SH-SY5Y (cell line): ENCODE data around the gene LGALS4.

Experiments used
- GATA2 ChIP-seq: IDR thresholded peaks from 2 replicates; pipeline ENCODE4 v1.6.1; 2011; ENCODE audit warnings: mild to moderate bottlenecking, low read depth, low read length
- GATA3 ChIP-seq: IDR thresholded peaks from 2 replicates; pipeline ENCODE4 v1.6.1; 2011; ENCODE audit warnings: low read depth, mild to moderate bottlenecking, low read length, moderate library complexity

LGALS4 gene

GRCh38 chr19:38812841-38813320, at the start of gene LGALS4:
LGALS4 (minus strand) TSS chr19:38812945; CDS start chr19:38812886, 59 bp downstream.
- no peak for TF ChIP-seq GATA3
- no peak for TF ChIP-seq GATA2

GRCh38 chr19:38861368-38861767, 48.6 kb upstream of the LGALS4 start:
- TF ChIP-seq GATA3 (no peak), GATA2 (no peak)

GRCh38 chr19:38856813-38857212, 44.1 kb upstream of the LGALS4 start:
- TF ChIP-seq GATA2 (no peak), GATA3 (no peak)

- TF ChIP-seq GATA2 (no peak), GATA3 (no peak)
Measured at GRCh38 chr19:38853214-38853613, 40.5 kb upstream of the LGALS4 start.

- TF ChIP-seq GATA2 (no peak), GATA3 (no peak)
Measured at GRCh38 chr19:38852231-38853044, 39.7 kb upstream of the LGALS4 start.

- TF ChIP-seq GATA3, result no peak
- no peak for TF ChIP-seq GATA2
Measured at GRCh38 chr19:38851622-38852230, 39.0 kb upstream of the LGALS4 start.

- no peak for TF ChIP-seq GATA2
- no peak for TF ChIP-seq GATA3
Measured at GRCh38 chr19:38850976-38851621, 38.4 kb upstream of the LGALS4 start.

GRCh38 chr19:38850436-38850975, 37.8 kb upstream of the LGALS4 start:
- TF ChIP-seq GATA3 (no peak), GATA2 (peak; percentile 90)

GRCh38 chr19:38849860-38850435, 37.2 kb upstream of the LGALS4 start, which contains the start of gene HNRNPL:
HNRNPL (minus strand) TSS chr19:38849986; CDS start chr19:38849966, 20 bp downstream.
- TF ChIP-seq GATA2 (no peak), GATA3 (no peak)

GRCh38 chr19:38849147-38849859, 36.6 kb upstream of the LGALS4 start:
- TF ChIP-seq GATA3 (no peak), GATA2 (peak; percentile 19; the same call in 1 of the 2 replicates)

- TF ChIP-seq GATA2 (no peak), GATA3 (no peak)
Measured at GRCh38 chr19:38848299-38849146, 35.8 kb upstream of the LGALS4 start.

- no peak for TF ChIP-seq GATA3
- TF ChIP-seq GATA2, result no peak
Measured at GRCh38 chr19:38846097-38846496, 33.4 kb upstream of the LGALS4 start.
